Nephron (organoid): ENCODE measurements around the gene NPTX1.
A peak's percentile ranks its signal among the peaks of the same experiment; 100 is the strongest.

Experiments used
- H3K27ac Mint-ChIP-seq, 3 experiments: 2 replicates each; pipeline ENCODE4 v1.8.0; 2020; ENCODE audit warnings: mixed read lengths in 3 of 3, mild to moderate bottlenecking in 2 of 3, moderate library complexity in 1 of 3
- H3K27me3 Mint-ChIP-seq: 2 replicates; pipeline ENCODE4 v1.8.0; 2021; ENCODE audit warnings: low read depth, mild to moderate bottlenecking, moderate library complexity, mixed read lengths
- H3K36me3 Mint-ChIP-seq: 2 replicates; pipeline ENCODE4 v1.8.0; 2020; ENCODE audit warnings: low read depth, mixed read lengths
- H3K4me1 Mint-ChIP-seq: 2 replicates; pipeline ENCODE4 v1.8.0; 2020; ENCODE audit warnings: mixed read lengths
- H3K4me3 Mint-ChIP-seq, 3 experiments: 2 replicates each; pipeline ENCODE4 v1.8.0; 2020; ENCODE audit warnings: mild to moderate bottlenecking in 3 of 3, mixed read lengths in 3 of 3, moderate library complexity in 2 of 3
- H3K9me3 Mint-ChIP-seq: 2 replicates; pipeline ENCODE4 v1.8.0; 2020; ENCODE audit warnings: mixed read lengths
- TF ChIP-seq, protein P1 (sequence below), 3 experiments: fragments of 200-600 bp; sonication (generic); IDR thresholded peaks; one replicate each; pipeline ENCODE4 v1.5.0; 2021; ENCODE audit warnings: antibody characterized with exemption in 3 of 3; ENCODE audit not compliant: unreplicated experiment in 3 of 3

Gene NPTX1

GRCh38 chr17:80441133-80441578 is 35.3 kb downstream of the NPTX1 start:
- no peak overlapping the region for H3K4me3 Mint-ChIP-seq
- no peaks in the 10 kb centered on the region for H3K36me3 Mint-ChIP-seq
- peaks cover 31% of the 10 kb centered on the region for H3K27me3 Mint-ChIP-seq

GRCh38 chr17:80439499-80439898 is 36.9 kb downstream of the NPTX1 start:
- H3K36me3 Mint-ChIP-seq: no peaks in the 10 kb centered on the region
- no peak overlapping the region for H3K27ac Mint-ChIP-seq
- H3K4me3 Mint-ChIP-seq: no peak overlapping the region
- peaks cover 31% of the 10 kb centered on the region for H3K27me3 Mint-ChIP-seq
- TF ChIP-seq, protein P1, sequence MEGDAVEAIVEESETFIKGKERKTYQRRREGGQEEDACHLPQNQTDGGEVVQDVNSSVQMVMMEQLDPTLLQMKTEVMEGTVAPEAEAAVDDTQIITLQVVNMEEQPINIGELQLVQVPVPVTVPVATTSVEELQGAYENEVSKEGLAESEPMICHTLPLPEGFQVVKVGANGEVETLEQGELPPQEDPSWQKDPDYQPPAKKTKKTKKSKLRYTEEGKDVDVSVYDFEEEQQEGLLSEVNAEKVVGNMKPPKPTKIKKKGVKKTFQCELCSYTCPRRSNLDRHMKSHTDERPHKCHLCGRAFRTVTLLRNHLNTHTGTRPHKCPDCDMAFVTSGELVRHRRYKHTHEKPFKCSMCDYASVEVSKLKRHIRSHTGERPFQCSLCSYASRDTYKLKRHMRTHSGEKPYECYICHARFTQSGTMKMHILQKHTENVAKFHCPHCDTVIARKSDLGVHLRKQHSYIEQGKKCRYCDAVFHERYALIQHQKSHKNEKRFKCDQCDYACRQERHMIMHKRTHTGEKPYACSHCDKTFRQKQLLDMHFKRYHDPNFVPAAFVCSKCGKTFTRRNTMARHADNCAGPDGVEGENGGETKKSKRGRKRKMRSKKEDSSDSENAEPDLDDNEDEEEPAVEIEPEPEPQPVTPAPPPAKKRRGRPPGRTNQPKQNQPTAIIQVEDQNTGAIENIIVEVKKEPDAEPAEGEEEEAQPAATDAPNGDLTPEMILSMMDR (IDR thresholded peaks at IDR 0.05; ENCODE audit: unreplicated experiment in 3 of 3): no peak
- H3K4me1 Mint-ChIP-seq: no peaks in the 10 kb centered on the region
- no peaks in the 10 kb centered on the region for H3K9me3 Mint-ChIP-seq

More at GRCh38 chr17:80441133-80441578, 35.3 kb downstream of the NPTX1 start:
- no peaks in the 10 kb centered on the region for H3K4me1 Mint-ChIP-seq
- H3K27ac Mint-ChIP-seq: no peak overlapping the region
- TF ChIP-seq, protein P1 (IDR thresholded peaks at IDR 0.05; ENCODE audit: unreplicated experiment in 3 of 3): peak; percentile 15 to 38 (median 31)
- no peaks in the 10 kb centered on the region for H3K9me3 Mint-ChIP-seq

DNA sequence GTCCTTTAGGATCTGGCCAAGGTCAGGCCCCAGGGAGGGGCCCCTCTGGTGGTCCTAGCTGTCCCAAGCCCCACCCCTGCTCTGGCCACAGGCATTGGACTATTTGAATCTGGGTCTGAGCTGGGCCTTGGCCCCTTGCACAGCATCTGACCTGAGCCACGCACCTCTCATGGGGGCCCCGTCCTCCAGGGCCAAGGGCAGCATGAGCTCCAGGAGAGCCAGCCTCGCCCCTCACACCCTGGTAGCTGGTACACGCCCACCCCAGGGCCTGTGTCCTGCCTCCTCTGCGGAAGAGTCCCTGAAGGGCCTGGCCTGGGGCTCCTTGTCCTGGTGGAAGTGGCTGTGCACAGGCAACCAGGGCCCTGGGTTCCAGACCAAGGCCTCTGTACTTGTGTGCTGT is 37.6 kb downstream of the NPTX1 start:
- no peak overlapping the region for H3K27ac Mint-ChIP-seq
- peaks cover 25% of the 10 kb centered on the region for H3K27me3 Mint-ChIP-seq
- H3K9me3 Mint-ChIP-seq: no peaks in the 10 kb centered on the region
- H3K36me3 Mint-ChIP-seq: no peaks in the 10 kb centered on the region
- no peak overlapping the region for H3K4me3 Mint-ChIP-seq
- H3K4me1 Mint-ChIP-seq: no peaks in the 10 kb centered on the region
- TF ChIP-seq, protein P1 (IDR thresholded peaks at IDR 0.05; ENCODE audit: unreplicated experiment in 3 of 3): no peak

DNA sequence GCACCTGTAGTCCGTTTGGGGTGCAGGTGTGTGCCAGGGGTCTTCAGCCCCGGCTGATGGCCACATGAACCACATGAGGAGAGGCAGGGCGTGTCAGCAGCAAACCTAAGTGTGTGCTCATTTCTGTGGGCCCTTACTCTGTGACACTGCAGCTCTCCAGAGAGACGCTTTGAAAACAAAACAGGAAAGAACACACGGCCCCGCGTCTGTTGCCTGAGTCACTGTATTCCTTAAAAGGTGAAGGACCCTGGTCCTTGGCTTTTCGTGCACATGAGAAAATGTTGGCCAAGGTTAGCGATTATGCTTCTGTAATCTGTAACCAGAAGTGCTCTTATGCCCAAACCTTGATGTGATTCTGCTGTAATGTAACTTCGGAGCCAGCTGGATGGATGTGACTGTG is 38.9 kb downstream of the NPTX1 start:
- TF ChIP-seq, protein P1 (IDR thresholded peaks at IDR 0.05; ENCODE audit: unreplicated experiment in 3 of 3): no peak

DNA sequence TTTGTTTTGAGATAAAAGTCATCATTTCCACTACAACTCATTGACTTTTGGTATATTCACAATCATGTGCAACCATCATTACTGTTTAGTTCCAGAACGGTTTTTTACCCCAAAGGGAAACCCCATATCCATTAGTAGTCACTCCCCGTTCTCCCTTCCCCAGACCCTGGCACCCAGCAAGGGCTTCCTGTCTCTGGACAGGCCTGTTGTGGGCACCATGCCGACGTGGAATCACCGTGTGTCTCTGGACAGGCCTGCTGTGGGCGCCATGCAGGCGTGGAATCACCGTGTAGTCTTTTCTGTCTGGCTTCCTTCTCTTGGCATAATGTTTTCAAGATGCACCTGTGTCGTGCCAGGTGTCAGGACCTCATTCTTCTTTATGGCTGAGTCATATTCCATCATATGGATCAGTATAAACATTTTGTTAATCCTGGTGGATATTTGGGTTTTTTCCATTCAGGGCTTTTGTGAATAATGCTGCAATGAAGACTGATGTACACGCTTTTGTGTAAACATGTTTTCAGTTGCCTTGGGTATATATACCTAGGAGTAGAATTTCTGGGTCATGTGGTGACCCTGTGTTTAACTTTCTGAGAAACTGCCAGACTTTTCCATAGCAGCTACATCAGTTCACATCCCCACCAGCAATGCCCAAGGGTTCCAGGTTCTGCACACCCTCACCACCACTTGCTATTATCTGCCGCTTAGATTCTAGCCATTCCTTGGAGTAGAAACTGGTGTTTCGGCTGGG is 42.3 kb downstream of the NPTX1 start:
- Mint-ChIP-seq H3K4me3 (no peak overlapping the region), H3K27ac (no peak overlapping the region), H3K27me3 (no peaks in the 10 kb centered on the region), H3K4me1 (no peaks in the 10 kb centered on the region), H3K36me3 (no peaks in the 10 kb centered on the region), H3K9me3 (no peaks in the 10 kb centered on the region)
- TF ChIP-seq, protein P1 (IDR thresholded peaks at IDR 0.05; ENCODE audit: unreplicated experiment in 3 of 3): no peak

More for the DNA sequence above, 38.9 kb downstream of the NPTX1 start:
- H3K4me3 Mint-ChIP-seq: no peak overlapping the region
- H3K36me3 Mint-ChIP-seq: no peaks in the 10 kb centered on the region
- no peaks in the 10 kb centered on the region for H3K9me3 Mint-ChIP-seq
- H3K4me1 Mint-ChIP-seq: no peaks in the 10 kb centered on the region
- H3K27me3 Mint-ChIP-seq: peaks cover 14% of the 10 kb centered on the region
- H3K27ac Mint-ChIP-seq: no peak overlapping the region
